ENCODE data around the gene RUSC1.

DNA sequence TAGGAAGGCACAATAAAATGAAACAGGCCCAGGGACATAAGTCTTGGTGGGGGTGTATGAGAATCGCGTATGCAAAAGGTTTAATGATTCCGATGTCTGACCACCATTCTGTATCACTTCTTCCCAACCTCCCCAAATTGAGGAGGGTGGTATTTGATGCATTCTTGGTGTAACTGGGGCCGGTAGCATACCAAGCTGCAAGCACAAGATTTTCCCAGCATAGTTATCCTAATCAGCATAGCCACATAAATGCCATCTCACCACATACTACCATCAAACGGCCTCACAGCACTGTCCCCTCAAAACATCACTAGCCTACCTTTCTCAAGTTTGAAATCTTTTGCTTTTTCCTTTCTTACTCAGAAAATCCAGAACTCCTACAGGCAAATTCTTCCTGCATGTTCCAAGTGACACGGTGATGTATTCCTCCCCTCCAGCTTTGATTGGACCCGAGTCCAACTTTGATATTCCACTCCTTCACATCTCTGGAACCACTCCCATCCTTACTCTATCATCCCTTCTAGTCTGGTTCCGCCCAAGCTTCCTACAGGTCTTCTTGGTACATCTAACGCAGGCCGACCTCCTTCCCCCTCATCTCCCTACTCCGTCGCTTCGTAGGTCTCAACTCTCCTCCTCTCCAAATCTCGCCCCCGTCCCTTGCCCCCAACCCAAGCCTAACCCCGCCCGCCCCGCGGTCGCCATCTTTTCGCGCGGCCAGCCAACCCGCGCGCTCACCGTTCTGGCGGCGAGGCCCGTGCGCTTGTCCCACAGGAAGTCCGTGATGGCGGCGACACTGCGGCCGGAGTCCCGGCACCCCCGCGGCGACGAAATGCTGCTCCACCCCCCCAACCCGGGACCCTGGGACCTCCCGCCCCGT, 48.0 kb upstream of the RUSC1 start:
- TF ChIP-seq, protein P1, sequence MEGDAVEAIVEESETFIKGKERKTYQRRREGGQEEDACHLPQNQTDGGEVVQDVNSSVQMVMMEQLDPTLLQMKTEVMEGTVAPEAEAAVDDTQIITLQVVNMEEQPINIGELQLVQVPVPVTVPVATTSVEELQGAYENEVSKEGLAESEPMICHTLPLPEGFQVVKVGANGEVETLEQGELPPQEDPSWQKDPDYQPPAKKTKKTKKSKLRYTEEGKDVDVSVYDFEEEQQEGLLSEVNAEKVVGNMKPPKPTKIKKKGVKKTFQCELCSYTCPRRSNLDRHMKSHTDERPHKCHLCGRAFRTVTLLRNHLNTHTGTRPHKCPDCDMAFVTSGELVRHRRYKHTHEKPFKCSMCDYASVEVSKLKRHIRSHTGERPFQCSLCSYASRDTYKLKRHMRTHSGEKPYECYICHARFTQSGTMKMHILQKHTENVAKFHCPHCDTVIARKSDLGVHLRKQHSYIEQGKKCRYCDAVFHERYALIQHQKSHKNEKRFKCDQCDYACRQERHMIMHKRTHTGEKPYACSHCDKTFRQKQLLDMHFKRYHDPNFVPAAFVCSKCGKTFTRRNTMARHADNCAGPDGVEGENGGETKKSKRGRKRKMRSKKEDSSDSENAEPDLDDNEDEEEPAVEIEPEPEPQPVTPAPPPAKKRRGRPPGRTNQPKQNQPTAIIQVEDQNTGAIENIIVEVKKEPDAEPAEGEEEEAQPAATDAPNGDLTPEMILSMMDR (IDR thresholded peaks at IDR 0.05), result no peak
- TF ChIP-seq RAD21 (IDR thresholded peaks at IDR 0.05; ENCODE audit: low read length) (no peak), POLR2AphosphoS5 (IDR thresholded peaks at IDR 0.05; ENCODE audit: low read depth, low read length) (no peak), JUND (IDR thresholded peaks at IDR 0.05) (no peak), EP300 (IDR thresholded peaks at IDR 0.05; ENCODE audit: borderline replicate concordance in 1 of 2, low read depth in 1 of 2, low read length in 1 of 2) (no peak), RCOR1 (IDR thresholded peaks at IDR 0.05; ENCODE audit: low read length) (no peak), FOXJ3 (CRISPR knock-in tag; IDR thresholded peaks at IDR 0.05) (no peak), TAF1 (IDR thresholded peaks at IDR 0.05; ENCODE audit: borderline replicate concordance, low read depth, low read length) (no peak)
- TF ChIP-seq, protein P2, sequence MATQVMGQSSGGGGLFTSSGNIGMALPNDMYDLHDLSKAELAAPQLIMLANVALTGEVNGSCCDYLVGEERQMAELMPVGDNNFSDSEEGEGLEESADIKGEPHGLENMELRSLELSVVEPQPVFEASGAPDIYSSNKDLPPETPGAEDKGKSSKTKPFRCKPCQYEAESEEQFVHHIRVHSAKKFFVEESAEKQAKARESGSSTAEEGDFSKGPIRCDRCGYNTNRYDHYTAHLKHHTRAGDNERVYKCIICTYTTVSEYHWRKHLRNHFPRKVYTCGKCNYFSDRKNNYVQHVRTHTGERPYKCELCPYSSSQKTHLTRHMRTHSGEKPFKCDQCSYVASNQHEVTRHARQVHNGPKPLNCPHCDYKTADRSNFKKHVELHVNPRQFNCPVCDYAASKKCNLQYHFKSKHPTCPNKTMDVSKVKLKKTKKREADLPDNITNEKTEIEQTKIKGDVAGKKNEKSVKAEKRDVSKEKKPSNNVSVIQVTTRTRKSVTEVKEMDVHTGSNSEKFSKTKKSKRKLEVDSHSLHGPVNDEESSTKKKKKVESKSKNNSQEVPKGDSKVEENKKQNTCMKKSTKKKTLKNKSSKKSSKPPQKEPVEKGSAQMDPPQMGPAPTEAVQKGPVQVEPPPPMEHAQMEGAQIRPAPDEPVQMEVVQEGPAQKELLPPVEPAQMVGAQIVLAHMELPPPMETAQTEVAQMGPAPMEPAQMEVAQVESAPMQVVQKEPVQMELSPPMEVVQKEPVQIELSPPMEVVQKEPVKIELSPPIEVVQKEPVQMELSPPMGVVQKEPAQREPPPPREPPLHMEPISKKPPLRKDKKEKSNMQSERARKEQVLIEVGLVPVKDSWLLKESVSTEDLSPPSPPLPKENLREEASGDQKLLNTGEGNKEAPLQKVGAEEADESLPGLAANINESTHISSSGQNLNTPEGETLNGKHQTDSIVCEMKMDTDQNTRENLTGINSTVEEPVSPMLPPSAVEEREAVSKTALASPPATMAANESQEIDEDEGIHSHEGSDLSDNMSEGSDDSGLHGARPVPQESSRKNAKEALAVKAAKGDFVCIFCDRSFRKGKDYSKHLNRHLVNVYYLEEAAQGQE (IDR thresholded peaks at IDR 0.05; ENCODE audit: low read depth, low read length), result no peak
- TF ChIP-seq, protein P3, sequence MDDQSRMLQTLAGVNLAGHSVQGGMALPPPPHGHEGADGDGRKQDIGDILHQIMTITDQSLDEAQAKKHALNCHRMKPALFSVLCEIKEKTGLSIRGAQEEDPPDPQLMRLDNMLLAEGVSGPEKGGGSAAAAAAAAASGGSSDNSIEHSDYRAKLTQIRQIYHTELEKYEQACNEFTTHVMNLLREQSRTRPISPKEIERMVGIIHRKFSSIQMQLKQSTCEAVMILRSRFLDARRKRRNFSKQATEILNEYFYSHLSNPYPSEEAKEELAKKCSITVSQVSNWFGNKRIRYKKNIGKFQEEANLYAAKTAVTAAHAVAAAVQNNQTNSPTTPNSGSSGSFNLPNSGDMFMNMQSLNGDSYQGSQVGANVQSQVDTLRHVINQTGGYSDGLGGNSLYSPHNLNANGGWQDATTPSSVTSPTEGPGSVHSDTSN (IDR thresholded peaks at IDR 0.05), result no peak

All from SK-N-SH (cell line).